Endothelial cell of hepatic sinusoid (primary cell): Measurements from ENCODE around the gene MRPS9.

Experiments used
- in situ Hi-C: cut with HindIII; loops from 2 replicates; pipeline ENCODE4 v1.10.0; 2017; ENCODE audit warnings: low sequenced_read_pairs

Gene MRPS9

DNA sequence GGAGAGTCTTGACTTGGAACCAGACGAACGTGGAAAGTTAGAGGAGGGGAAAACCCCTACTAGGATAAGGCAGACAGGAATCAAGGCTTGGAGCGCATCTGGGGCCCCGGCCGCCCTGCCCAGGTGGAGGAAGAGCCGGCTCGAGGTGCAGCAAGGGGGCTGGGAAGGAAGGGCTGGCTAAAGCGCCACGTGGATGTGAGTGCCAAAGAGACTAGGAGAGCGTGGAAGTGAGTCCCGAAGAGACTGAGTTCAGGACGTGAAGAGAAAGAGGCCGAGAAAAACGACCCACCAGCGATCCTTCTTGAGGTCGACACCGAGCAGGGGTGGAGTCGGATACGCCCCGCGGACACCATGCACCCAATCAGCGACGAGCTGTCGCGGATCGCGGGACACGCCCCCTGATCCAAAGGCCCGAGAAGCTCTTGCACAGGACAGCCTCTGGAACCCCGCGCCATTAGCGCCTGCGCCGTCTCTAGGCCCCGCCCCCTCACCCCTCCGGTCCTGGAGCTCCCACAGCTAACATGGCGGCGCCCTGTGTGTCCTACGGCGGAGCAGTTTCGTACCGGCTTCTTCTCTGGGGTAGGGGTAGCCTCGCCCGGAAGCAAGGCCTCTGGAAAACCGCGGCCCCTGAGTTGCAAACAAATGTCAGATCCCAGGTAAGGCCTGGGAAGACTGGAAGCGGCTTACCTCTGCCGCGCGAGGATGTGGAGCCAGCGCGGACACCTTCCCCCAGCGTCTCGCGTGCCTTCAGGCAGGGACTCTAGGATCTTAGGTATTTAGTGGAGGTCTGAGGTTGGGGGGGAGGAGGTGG lies at the start of gene MRPS9:
TSS of gene MRPS9 (plus strand) at position 498 of the 811 bp plus-strand sequence. CDS start at position 522, 24 bp downstream.
- in situ Hi-C loops, result no loop called here

DNA sequence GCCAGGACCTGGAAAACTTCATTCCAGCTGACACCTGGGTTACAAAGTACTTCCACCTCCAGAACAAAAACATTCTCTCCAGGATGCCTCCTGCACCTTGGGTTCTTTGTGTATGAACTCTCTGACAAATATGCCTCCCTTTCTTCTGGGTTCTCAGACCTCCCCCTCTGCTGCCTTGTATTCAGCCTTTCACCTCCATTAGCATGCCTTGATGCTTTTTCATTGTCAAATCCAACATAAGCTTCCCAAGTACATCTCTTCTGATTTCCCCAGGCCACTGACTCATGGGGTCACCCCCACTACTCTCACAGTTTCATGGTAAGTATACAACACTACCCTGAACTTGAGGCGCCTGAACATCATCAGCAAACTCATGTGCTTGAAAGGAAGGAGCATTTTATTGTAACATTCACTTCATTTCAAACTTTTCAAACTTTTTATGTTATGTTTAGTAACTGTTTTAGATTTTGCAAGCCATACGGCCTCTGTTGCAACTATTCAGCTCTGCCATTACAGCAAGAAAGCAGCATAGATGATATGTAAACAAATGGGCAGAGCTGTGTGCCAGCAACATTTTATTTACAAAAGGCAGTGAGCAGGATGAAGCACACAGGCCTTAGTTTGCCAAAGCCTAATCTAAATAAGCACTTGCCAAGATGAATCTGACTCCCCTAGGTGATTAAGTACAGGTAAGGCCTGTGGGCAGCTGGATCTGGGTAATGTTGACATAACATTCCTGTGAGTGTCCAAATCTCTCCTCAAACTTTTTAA lies 32.5 kb upstream of the MRPS9 start:
- in situ Hi-C loops, result loop anchor here (5.0 kb wide), 1 partner anchor 63 kb away; no protein-coding TSS in a partner anchor

DNA sequence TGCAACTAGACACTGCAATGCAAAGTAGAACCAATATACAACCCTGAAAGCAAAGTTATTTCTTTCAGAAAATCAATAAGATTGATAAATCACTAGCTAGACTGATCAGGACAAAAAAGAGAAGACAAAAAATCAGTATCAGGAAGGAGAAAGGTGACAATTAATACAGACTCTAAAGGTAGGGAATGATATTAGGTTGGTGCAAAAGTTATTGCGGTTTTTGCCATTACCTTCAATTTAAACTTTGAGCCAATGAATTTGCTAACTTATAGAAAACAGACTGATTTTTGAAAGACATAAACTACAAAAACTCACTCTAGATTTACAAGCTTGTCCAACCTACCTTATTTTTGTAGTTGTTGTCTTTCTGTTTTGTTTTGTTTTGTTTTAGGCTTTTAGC lies 30.5 kb upstream of the MRPS9 start:
- in situ Hi-C loops, result loop anchor here (5.0 kb wide), 1 partner anchor 65 kb away; no protein-coding TSS in a partner anchor

DNA sequence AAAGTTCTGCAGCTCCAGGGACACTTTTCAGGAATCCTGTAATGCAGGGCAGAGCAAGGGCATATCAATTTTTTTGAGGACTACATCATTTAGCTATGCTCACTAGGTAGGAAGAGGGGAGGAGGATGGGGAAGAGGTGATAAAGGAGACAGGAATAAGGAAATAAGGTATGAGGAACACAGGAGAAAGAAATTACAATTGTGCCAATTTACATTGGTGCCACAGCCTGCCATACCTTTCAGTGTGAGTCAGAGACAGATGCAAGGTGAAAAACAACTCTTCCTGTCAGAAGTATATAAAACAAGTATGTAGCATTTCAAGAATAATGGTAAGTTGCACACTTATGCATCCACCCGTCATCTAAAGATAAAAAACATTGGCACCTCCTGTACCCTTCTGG lies 5.4 kb upstream of the MRPS9 start:
- in situ Hi-C loops, result no loop called here

DNA sequence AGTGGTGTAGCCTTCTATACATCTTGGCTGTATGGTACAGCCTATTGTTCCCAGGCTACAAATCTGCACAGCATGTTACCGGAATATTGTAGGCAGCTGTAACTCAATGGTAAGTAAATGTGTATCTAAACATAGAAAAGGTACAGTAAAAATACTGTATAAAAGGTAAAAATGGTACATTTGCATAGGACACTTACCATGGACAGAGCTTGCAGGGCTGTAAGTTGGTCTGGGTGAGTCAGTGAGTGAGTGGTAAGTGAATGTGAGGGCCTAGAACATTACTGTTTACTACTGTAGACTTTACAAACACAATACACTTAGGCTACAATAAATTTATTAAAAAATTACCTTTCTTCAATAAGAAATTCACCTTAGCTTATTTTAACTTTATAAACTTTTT lies 3.7 kb upstream of the MRPS9 start:
- in situ Hi-C loops, result no loop called here

DNA sequence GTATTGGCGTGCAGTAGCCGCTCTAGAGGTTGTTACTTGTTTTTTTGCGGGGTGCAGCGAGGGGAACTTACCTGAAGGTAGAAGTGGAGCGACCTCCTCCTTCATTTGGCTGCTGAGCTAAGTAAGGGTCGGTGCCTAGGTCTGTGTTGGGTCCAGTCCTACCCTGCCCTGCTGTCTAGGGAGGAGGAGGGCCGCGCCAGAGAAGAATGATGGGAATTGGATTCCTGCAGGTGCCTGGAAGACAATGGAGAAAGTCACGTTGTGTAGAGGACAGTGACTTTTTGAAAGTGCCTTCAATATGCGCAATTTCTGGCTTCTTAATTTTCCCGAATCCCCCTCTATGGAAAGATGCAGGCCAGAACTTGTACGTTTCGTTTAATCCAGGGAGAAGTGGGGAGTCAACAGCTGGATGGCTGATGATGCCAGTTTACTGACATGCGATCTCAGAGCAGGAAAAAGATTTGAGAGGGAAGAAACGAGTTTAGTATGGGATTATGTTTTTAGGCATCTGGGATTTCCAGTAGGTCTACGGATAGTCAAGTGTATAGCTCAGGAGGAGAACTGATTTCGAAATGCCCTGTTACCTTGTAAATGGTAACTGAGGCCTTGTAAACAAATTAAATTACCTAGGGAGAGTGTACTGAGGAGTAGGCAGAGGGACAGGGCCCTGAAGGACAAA lies 653 bp downstream of the MRPS9 start:
- in situ Hi-C loops, result no loop called here

DNA sequence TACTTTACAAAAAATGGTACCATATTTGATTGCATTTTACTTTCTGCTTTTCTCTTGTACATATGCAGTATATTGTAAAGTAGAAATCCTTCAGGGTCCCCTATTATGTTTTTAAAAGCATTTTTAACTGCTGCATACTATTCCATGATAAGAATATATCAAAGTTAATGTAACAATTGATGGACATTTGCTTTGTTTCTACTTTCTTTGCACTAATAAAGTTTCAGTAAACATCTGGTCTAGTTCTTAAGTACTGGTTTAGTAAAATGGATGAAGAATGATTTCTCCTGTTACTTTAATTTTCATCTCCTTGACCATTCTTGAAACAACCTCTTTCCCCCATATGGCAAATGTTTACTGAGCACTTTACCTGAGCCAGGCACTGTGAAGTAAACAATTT lies 1.7 kb downstream of the MRPS9 start:
- in situ Hi-C loops, result no loop called here

DNA sequence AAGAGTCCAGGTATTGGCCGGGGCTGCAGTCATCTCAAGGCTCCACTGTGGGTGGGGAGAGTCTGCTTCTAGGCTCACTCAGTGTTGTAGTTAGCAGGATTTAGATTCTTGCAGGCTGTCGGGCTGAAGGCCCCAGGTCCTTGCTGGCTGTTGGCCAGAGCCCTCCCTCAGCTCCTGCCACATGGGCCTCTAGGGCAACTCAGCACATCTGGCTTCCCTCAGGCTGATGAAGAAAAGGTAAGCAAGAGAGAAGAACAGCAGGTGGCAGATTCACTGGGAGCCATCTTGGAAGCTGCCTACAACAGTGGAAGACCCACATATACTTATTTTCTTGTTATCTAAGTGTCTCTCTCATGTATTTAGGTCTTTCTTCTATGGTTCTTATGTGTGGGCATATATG lies 4.3 kb downstream of the MRPS9 start:
- in situ Hi-C loops, result no loop called here

DNA sequence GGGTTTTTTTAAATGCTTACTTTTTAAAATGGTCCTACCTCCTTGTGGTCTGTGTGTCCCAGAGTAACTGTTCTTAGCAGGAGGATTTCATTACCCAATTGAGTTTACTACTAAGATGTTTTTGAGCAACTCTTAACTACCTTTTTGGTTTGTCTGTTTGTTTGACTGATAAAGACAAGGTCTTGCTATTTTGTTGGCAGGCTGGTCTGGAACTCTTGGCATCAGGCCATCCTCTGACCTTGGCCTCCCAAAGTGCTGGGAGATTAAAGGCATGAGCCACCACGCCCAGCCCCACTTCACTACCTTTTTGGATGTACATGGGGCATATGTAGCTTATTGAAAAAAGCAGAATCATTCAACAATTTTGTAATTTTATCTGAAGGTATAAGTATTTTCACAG lies 14.9 kb downstream of the MRPS9 start:
- in situ Hi-C loops, result no loop called here

DNA sequence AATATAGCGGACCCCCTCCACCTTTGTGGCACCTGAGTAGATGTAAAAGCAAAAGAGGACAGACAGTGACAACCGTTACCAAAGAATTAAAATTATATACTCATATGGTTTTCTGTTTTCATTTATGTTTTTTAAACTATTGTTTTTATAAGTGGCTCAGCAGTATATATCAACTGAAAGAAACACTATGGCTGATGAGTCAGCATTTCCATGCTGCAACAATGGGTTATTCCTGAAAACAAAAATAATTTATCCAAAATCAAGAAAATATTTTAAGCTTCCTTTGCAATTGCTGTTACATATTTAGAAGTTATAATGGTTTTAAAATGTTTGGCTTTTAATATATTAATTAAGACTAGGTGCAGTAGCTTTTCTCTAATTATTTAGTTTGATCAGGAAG lies 17.7 kb downstream of the MRPS9 start:
- in situ Hi-C loops, result no loop called here

DNA sequence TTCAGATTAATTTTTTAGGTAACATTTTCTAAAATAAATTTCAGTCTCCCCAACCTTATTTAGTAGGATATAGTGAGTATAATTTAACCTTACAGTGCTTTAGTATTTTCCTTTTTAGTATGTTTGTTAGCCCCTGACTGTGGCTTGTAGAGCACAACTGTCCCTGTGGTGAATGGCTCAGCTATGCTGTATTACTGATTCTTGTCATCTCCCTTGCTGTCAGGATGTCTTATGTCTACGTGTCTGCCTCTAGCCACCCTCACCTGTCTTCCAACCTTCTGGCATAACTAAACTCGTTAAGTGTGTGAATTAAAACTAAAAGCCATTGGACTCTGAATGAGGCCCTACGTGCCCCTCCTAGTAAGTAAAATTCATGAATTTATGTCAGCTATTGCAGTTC lies 18.4 kb downstream of the MRPS9 start:
- in situ Hi-C loops, result no loop called here

DNA sequence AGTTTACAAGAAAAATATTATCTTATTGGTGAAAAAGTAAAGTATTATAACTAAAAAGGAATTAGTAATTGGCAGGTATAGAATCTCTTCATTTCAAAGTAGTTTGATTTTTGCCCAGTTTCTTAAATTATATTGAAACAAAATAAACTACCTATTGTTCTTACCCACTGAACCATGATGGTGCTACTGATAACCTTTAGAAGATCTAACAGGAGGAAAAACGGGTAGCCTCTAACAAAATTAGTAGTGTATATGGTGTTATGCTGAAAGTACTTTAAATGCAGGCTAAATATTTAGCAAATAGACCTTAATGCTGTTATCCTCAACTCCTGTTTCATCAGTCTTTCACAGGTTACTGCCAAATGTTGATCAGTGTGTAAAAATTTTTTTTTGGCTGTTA lies 19.1 kb downstream of the MRPS9 start:
- in situ Hi-C loops, result no loop called here

DNA sequence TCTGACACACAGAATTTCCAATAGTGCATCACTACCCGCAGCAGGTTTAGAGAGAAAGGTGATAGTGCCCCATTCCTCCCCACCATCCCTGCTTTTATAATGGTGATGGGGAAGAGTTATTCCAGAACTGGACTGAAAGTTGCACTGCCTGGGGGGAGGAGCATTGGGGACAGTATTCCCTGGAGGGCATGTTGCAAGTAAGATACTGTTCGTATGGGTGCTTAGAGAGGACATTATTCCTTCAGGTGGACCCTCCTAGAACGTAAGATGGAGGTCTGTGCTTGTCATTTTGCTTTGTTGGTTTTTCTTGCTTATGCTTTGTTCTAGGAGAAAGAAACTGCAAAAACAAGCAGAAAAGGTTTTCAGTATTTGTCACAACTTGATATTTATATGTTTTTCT lies 23.7 kb downstream of the MRPS9 start:
- in situ Hi-C loops, result no loop called here

DNA sequence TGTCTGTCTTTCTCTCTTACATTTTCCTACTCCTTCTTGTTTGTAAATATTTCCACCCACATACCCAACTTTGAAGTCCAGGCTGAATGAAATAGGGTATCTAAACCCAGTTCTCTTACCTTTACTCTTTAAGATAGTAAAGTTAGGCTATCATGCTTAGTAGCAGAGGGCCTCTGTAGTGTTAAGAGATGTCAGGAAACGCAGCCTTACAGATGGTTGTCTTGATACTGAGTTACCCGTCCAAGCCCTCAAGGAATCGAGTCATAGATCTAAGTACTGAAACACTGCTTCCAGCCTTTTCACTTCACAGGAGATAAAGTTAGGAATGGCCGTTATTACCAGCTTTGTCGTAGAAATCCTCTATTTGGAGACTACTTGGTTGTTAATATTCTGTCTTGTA lies 24.3 kb downstream of the MRPS9 start:
- in situ Hi-C loops, result no loop called here

DNA sequence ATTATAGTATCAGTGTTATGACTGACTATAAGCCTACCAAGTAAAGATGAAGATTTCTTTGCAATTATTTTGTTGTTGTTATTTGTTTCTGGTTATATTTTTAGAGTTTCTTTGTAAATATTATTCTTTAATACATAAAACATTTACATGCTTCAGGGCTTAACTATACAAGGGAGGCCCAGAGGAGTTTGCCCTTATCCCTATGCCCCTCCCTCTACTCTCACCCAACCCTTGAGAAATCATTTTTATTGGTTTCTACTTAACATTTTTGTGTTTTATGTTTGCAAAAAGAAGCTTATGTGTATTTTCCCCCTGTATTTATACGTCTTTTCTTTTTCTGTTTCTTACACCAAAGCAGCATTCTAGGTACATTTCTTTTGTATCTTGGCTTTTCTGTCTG lies 30.5 kb downstream of the MRPS9 start:
- in situ Hi-C loops, result no loop called here

DNA sequence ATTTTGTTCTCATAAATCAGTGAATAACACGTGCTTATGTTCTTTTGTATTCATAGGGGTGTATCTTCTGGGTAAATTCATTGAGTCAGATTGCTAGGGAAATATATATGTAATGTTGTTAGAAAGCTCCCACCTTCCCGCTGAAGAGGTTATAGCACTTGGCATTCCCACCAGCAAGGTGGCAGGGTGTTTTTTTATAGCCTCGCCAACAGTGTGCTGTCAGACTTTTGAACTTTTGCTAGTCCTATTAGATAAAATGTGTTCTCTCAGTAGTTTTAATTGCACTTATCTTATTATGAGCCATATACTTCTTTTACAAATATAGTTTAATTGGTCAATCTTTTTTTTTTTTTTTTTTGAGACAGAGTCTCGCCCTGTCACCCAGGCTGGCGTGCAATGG lies 31.0 kb downstream of the MRPS9 start:
- in situ Hi-C loops, result no loop called here

DNA sequence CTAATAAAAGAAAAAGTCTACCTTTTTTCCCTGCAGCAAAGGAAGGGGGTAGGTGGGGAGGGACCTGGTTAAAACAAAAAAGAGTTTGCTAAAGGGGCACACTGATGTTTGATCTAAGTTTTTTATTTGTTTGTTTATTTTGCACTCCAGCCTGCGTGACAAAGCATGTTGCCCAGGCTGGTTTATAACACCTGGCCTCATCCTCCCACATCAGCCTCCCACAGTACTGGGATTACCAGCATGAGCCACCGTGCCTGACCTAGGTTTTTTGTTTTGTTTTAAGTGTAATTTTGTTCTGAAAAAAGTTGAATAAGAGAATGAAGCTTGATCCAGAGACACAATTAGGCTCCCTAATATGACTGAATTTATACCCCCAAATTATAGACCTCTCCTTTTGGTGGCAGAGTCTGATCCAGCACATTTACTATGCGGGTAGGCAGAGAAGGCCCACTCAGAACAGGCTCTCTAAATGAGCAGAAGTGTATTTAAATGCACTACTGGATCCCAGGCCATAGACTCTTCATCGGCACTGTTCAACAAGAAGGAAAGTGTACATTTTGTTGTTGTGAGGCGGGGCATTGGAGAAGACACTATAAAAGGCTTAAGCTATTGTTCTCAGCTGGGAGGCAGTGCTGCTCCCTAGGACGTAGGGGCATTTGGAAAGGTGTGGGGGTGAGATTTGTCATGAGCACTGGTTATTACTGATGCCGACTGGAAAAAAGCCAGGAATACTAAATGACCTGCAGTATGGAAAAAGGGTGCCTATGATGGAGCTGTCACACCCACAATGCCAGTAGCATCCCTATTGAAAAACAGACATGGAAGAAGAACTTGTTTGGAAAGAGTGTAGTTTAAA lies 32.4 kb downstream of the MRPS9 start:
- in situ Hi-C loops, result no loop called here

DNA sequence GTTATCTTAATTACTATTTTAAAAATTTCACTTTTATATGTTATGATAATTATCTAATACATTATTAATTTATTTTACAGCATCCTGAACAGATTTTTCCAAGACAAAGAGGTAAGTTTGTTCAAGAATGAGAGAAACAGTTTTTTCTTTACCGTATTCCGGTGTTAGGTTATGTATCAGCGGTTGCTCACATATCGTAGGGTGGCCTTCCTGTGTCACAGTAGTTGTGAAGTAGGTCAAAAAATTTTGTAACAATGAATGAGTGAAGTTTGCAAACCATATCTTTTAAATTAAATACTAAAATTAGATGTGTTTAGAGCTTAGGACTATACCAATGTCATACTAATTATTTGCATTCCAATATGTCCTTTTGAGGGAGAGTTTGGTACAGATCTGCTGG lies 33.5 kb downstream of the MRPS9 start:
- in situ Hi-C loops, result no loop called here

DNA sequence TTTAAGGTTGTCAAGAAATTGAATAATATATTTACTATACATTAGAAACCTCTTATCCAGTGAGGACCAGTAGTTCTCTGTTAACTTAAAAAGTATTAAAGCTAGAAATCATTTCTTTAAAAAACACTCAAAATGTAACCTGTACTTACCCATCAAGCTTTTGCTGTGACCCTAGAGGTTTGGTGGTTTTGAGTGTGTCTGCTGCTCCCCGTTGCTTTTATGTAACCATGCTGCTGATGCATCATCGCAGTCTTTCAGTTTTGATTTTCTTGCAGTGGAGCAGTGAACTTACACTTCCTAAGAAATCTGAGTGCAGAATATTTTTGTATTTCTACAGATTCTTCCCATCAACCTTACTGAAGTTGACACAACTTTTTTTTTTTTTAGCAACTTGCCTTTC lies 34.2 kb downstream of the MRPS9 start:
- in situ Hi-C loops, result no loop called here

DNA sequence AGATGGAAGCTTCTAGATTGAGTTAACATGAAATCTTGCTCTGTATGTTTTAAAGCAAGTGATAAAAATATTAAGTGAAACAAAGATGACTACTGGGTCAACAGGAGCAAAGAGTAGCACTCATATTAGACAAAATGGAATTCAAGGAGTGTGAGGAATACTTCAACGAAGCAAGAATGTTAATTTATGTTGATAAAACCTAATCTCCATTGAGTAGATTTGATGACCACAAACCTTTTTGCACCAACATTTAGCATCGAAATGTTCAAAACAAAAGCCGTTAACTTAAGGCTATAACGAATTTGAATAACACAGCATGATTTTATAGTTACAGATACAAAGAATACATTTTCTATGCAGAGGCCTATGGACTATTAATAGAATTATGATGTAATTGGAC lies 35.7 kb downstream of the MRPS9 start:
- in situ Hi-C loops, result no loop called here

DNA sequence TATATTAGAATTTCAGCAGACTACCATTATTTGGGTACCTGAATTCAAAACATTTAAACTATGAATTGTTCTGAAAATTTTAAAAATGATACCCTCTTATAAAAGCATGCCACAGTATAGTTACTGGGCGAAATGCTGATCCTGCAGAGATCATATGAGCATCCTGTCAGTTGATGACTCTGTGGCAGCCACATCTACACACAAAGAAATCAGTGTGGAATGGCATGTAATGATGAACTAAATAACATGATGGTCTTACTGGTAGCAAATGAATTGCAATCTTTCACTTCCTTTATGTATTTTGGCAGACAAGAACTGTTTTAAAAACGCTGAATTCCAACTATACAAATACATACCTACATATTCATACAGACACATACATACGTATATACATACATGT lies 38.3 kb downstream of the MRPS9 start:
- in situ Hi-C loops, result no loop called here
